ENCODE data around the gene OPCML. TPM values are rescaled to one million over a fixed set of nuclear protein-coding genes. Genes with fewer than 3 reads are reported as not detected.

The OPCML gene
- total RNA-seq, 2 donors from 2014 or later, result not detected

GRCh38 chr11:132865623-132866022 is 666.7 kb downstream of the OPCML start:
- H3K4me3 Mint-ChIP-seq, result no peak overlapping the region
- H3K36me3 Mint-ChIP-seq (ENCODE audit: low read depth), result no peaks in the 10 kb centered on the region
- H3K27ac Mint-ChIP-seq, result no peak overlapping the region
- DNase-seq (no peak), ATAC-seq (no peak)
- no peaks in the 10 kb centered on the region for H3K9me3 ChIP-seq (ENCODE audit: control insufficient read depth, low read length, poor library complexity, severe bottlenecking)
- no peaks in the 10 kb centered on the region for H3K4me1 Mint-ChIP-seq
- peaks cover 18% of the 10 kb centered on the region for H3K27me3 Mint-ChIP-seq

- Mint-ChIP-seq H3K27ac (no peak overlapping the region), H3K4me3 (no peak overlapping the region), H3K27me3 (peaks cover 18% of the 10 kb centered on the region), H3K36me3 (ENCODE audit: low read depth) (no peaks in the 10 kb centered on the region), H3K4me1 (no peaks in the 10 kb centered on the region)
- no peak for ATAC-seq
- DNase-seq, result no peak
- H3K9me3 ChIP-seq (ENCODE audit: control insufficient read depth, low read length, poor library complexity, severe bottlenecking), result no peaks in the 10 kb centered on the region
Measured at GRCh38 chr11:132864811-132865576, 667.3 kb downstream of the OPCML start.

- no peak overlapping the region for H3K4me3 Mint-ChIP-seq
- no peaks in the 10 kb centered on the region for H3K4me1 Mint-ChIP-seq
- H3K36me3 Mint-ChIP-seq (ENCODE audit: low read depth), result no peaks in the 10 kb centered on the region
- DNase-seq (no peak), ATAC-seq (no peak)
- H3K27me3 Mint-ChIP-seq, result peaks cover 19% of the 10 kb centered on the region
- no peak overlapping the region for H3K27ac Mint-ChIP-seq
- no peaks in the 10 kb centered on the region for H3K9me3 ChIP-seq (ENCODE audit: control insufficient read depth, low read length, poor library complexity, severe bottlenecking)
Measured at GRCh38 chr11:132862933-132863332, 669.4 kb downstream of the OPCML start.

GRCh38 chr11:132862137-132862536 is 670.2 kb downstream of the OPCML start:
- no peaks in the 10 kb centered on the region for H3K36me3 Mint-ChIP-seq (ENCODE audit: low read depth)
- DNase-seq, result no peak
- H3K4me1 Mint-ChIP-seq, result no peaks in the 10 kb centered on the region
- peaks cover 14% of the 10 kb centered on the region for H3K27me3 Mint-ChIP-seq
- no peaks in the 10 kb centered on the region for H3K9me3 ChIP-seq (ENCODE audit: control insufficient read depth, low read length, poor library complexity, severe bottlenecking)
- ATAC-seq, result no peak
- no peak overlapping the region for H3K4me3 Mint-ChIP-seq
- H3K27ac Mint-ChIP-seq, result no peak overlapping the region

GRCh38 chr11:132859306-132859705 is 673.0 kb downstream of the OPCML start:
- peaks cover 3% of the 10 kb centered on the region for H3K36me3 Mint-ChIP-seq (ENCODE audit: low read depth)
- no peaks in the 10 kb centered on the region for H3K9me3 ChIP-seq (ENCODE audit: control insufficient read depth, low read length, poor library complexity, severe bottlenecking)
- no peak overlapping the region for H3K4me3 Mint-ChIP-seq
- no peak for ATAC-seq
- H3K4me1 Mint-ChIP-seq, result no peaks in the 10 kb centered on the region
- no peak for DNase-seq
- H3K27ac Mint-ChIP-seq, result no peak overlapping the region
- H3K27me3 Mint-ChIP-seq, result peaks cover 14% of the 10 kb centered on the region

- Mint-ChIP-seq H3K4me1 (no peaks in the 10 kb centered on the region), H3K27ac (no peak overlapping the region), H3K4me3 (no peak overlapping the region), H3K36me3 (ENCODE audit: low read depth) (peaks cover 3% of the 10 kb centered on the region), H3K27me3 (peaks cover 18% of the 10 kb centered on the region)
- DNase-seq, result no peak
- no peak for ATAC-seq
- H3K9me3 ChIP-seq (ENCODE audit: control insufficient read depth, low read length, poor library complexity, severe bottlenecking), result no peaks in the 10 kb centered on the region
Measured at GRCh38 chr11:132858223-132858622, 674.1 kb downstream of the OPCML start.

GRCh38 chr11:132856032-132856431 is 676.3 kb downstream of the OPCML start:
- no peaks in the 10 kb centered on the region for H3K9me3 ChIP-seq (ENCODE audit: control insufficient read depth, low read length, poor library complexity, severe bottlenecking)
- Mint-ChIP-seq H3K27me3 (peaks cover 18% of the 10 kb centered on the region), H3K36me3 (ENCODE audit: low read depth) (peaks cover 3% of the 10 kb centered on the region), H3K27ac (no peak overlapping the region), H3K4me1 (no peaks in the 10 kb centered on the region), H3K4me3 (no peak overlapping the region)
- no peak for ATAC-seq
- DNase-seq, result no peak

- DNase-seq (no peak), ATAC-seq (no peak)
- H3K9me3 ChIP-seq (ENCODE audit: control insufficient read depth, low read length, poor library complexity, severe bottlenecking), result no peaks in the 10 kb centered on the region
- Mint-ChIP-seq H3K4me3 (no peak overlapping the region), H3K4me1 (no peaks in the 10 kb centered on the region), H3K27me3 (peaks cover 18% of the 10 kb centered on the region), H3K36me3 (ENCODE audit: low read depth) (peaks cover 3% of the 10 kb centered on the region), H3K27ac (no peak overlapping the region)
Measured at GRCh38 chr11:132855516-132855915, 676.8 kb downstream of the OPCML start.

GRCh38 chr11:132853886-132854285 is 678.4 kb downstream of the OPCML start:
- Mint-ChIP-seq H3K27me3 (peaks cover 27% of the 10 kb centered on the region), H3K4me1 (no peaks in the 10 kb centered on the region), H3K4me3 (no peak overlapping the region), H3K36me3 (ENCODE audit: low read depth) (peaks cover 7% of the 10 kb centered on the region), H3K27ac (no peak overlapping the region)
- DNase-seq (no peak), ATAC-seq (no peak)
- no peaks in the 10 kb centered on the region for H3K9me3 ChIP-seq (ENCODE audit: control insufficient read depth, low read length, poor library complexity, severe bottlenecking)

GRCh38 chr11:132852361-132852760 is 679.9 kb downstream of the OPCML start:
- no peak for ATAC-seq
- H3K4me3 Mint-ChIP-seq, result no peak overlapping the region
- no peak for DNase-seq
- H3K27me3 Mint-ChIP-seq, result peaks cover 28% of the 10 kb centered on the region
- no peaks in the 10 kb centered on the region for H3K4me1 Mint-ChIP-seq
- no peak overlapping the region for H3K27ac Mint-ChIP-seq
- H3K9me3 ChIP-seq (ENCODE audit: control insufficient read depth, low read length, poor library complexity, severe bottlenecking), result no peaks in the 10 kb centered on the region
- H3K36me3 Mint-ChIP-seq (ENCODE audit: low read depth), result peaks cover 7% of the 10 kb centered on the region

- Mint-ChIP-seq H3K36me3 (ENCODE audit: low read depth) (peaks cover 4% of the 10 kb centered on the region), H3K4me1 (no peaks in the 10 kb centered on the region), H3K27ac (no peak overlapping the region), H3K4me3 (no peak overlapping the region), H3K27me3 (peaks cover 34% of the 10 kb centered on the region)
- no peaks in the 10 kb centered on the region for H3K9me3 ChIP-seq (ENCODE audit: control insufficient read depth, low read length, poor library complexity, severe bottlenecking)
- ATAC-seq (no peak), DNase-seq (no peak)
Measured at GRCh38 chr11:132851247-132851646, 681.1 kb downstream of the OPCML start.

GRCh38 chr11:132850266-132850665 is 682.0 kb downstream of the OPCML start:
- no peak overlapping the region for H3K27ac Mint-ChIP-seq
- ATAC-seq, result no peak
- peaks cover 4% of the 10 kb centered on the region for H3K36me3 Mint-ChIP-seq (ENCODE audit: low read depth)
- no peak overlapping the region for H3K4me3 Mint-ChIP-seq
- H3K27me3 Mint-ChIP-seq, result peaks cover 41% of the 10 kb centered on the region
- no peaks in the 10 kb centered on the region for H3K4me1 Mint-ChIP-seq
- no peaks in the 10 kb centered on the region for H3K9me3 ChIP-seq (ENCODE audit: control insufficient read depth, low read length, poor library complexity, severe bottlenecking)
- DNase-seq, result no peak

- Mint-ChIP-seq H3K36me3 (ENCODE audit: low read depth) (peaks cover 4% of the 10 kb centered on the region), H3K27me3 (peaks cover 37% of the 10 kb centered on the region), H3K27ac (no peak overlapping the region), H3K4me1 (no peaks in the 10 kb centered on the region), H3K4me3 (no peak overlapping the region)
- ATAC-seq, result no peak
- DNase-seq, result no peak
- no peaks in the 10 kb centered on the region for H3K9me3 ChIP-seq (ENCODE audit: control insufficient read depth, low read length, poor library complexity, severe bottlenecking)
Measured at GRCh38 chr11:132848336-132848735, 684.0 kb downstream of the OPCML start.

GRCh38 chr11:132846075-132846474 is 686.2 kb downstream of the OPCML start:
- Mint-ChIP-seq H3K4me1 (no peaks in the 10 kb centered on the region), H3K27me3 (peaks cover 37% of the 10 kb centered on the region), H3K27ac (no peak overlapping the region), H3K4me3 (no peak overlapping the region), H3K36me3 (ENCODE audit: low read depth) (peaks cover 4% of the 10 kb centered on the region)
- DNase-seq, result no peak
- ATAC-seq, result no peak
- H3K9me3 ChIP-seq (ENCODE audit: control insufficient read depth, low read length, poor library complexity, severe bottlenecking), result no peaks in the 10 kb centered on the region
